ENCODE results near the gene TRRAP. TPM values are rescaled to one million over a fixed set of nuclear protein-coding genes. Genes with fewer than 3 reads are reported as not detected.

TRRAP gene
- total RNA-seq, 1 experiment from 2014 or later: 11.9 TPM

DNA sequence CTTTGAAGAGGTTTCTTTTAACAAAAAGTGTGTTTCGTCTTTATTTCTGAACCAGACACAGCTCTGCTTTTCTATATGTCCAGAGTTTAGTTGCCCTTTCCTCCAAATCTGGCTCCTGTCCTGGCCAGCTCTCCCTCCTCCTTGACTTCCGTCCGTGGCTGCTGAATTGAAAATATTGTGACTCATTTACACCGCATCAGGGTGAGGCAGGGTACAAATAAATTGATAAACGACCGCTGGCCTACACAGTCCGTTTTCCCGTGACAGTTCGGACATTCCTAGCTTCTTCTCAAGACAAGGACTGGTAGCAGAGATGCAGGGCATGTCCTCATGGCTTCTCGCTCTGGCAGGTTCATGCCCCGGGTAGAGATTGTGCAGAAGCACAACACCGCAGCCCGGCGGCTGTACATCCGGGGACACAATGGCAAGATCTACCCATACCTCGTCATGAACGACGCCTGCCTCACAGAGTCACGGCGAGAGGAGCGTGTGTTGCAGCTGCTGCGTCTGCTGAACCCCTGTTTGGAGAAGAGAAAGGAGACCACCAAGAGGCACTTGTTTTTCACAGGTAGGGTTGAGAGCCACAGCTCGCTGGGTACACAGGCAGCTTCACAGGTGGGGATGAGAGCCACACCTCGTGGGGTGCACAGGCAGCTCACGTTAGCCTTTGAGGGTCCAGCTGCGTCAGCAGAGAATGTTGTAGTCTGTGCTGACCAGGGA is 126.6 kb downstream of the TRRAP start:
- in situ Hi-C loops (cut with HindIII; ENCODE audit: low pct_unique_long_range_greater_than_20kb, low sequenced_read_pairs): no loop called here

DNA sequence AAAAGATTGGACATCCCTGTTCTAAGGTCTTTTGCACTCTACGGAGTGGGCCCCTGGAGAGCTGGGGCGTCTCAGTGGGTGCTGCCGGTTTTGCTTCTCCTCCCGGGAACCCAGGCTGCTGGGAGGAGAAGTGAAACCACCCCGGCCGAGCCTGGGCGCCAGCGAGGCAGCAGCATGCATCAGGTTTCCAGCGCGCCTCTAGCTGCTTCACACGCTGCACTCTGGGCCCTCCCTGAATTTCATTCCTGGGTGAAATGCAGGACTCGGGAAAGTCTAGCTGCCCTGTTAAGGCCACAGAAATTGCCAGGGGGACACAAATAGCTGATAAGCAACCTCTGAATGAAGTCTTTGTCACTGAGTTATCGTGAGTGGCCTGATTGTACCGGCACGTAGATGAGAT is 127.4 kb downstream of the TRRAP start:
- DNase-seq (ENCODE audit: low read depth, low spot score): peak; percentile 45
- in situ Hi-C loops (cut with HindIII; ENCODE audit: low pct_unique_long_range_greater_than_20kb, low sequenced_read_pairs): no loop called here

More for the DNA sequence above, 126.6 kb downstream of the TRRAP start:
- DNase-seq (ENCODE audit: low read depth, low spot score): no peak

- in situ Hi-C loops (cut with HindIII; ENCODE audit: low pct_unique_long_range_greater_than_20kb, low sequenced_read_pairs): no loop called here
- DNase-seq (ENCODE audit: low read depth, low spot score): no peak
Observed at GRCh38 chr7:99006739-99007424, 128.6 kb downstream of the TRRAP start.

DNA sequence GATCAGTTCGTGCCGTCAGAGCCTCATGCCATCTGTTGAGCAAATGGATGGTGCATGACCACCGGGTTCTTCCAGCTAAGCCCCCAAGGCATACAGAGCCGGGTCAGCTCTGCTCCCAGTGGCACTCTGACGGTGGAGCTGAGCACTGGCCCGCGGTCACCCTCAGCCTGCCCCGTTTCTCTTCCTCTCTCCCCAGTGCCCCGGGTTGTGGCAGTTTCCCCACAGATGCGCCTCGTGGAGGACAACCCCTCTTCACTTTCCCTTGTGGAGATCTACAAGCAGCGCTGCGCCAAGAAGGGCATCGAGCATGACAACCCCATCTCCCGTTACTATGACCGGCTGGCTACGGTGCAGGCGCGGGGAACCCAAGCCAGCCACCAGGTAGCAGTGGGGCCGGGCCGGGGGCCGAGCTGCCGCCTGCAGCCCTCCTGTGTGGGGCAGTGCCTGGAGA is 129.9 kb downstream of the TRRAP start:
- DNase-seq (ENCODE audit: low read depth, low spot score): no peak
- in situ Hi-C loops (cut with HindIII; ENCODE audit: low pct_unique_long_range_greater_than_20kb, low sequenced_read_pairs): no loop called here

DNA sequence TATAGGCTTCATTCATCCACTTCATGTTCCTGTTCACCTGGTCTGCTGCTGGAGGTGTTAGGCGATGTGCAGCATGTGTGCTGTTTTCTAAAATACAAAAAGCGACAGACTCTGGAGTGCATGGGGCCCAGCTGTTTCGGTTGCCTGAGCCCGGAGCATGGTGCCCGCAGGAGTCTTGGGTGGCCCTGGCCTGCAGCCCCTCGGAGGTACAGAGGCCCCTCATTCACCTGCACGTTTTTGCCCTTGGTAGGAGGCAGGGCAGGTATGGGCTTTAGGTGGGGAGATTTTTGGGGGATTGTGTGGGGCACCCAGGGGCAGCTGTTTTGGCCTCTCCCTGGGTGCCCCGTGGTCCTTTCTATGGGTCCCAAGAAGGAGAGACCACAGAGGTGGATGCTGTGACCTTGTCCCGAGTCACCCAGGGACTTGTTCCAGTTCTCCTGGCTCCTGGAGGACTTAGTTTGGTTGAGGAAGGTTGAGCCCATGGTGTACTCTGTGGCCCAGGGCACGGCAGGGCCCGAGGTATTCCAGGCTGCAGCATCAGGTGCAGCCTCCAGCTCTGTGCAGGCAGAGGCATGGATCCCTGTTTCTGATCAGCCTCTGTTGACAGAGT is 130.7 kb downstream of the TRRAP start:
- no peak for DNase-seq (ENCODE audit: low read depth, low spot score)
- in situ Hi-C loops (cut with HindIII; ENCODE audit: low pct_unique_long_range_greater_than_20kb, low sequenced_read_pairs): no loop called here

DNA sequence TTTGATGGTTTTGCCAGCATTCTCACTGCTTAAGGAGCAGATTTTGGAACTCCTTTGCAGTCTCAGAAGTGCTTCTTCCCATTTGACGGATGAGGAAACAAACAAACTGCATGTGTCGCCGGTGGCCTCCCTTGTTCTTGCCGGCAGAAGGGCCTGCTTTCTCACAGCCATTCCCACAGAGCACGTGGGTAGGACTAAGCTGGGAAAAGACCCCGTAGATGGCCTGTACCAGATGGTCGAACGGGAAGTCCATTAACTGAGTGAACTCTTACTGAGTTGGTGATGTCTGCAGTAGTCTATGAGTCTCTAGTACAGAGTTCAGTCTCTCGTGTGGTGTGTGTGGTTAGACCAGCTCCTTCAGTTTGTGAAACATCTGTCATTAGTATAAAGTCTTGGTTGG is 131.9 kb downstream of the TRRAP start:
- no peak for DNase-seq (ENCODE audit: low read depth, low spot score)
- in situ Hi-C loops (cut with HindIII; ENCODE audit: low pct_unique_long_range_greater_than_20kb, low sequenced_read_pairs): no loop called here

- in situ Hi-C loops (cut with HindIII; ENCODE audit: low pct_unique_long_range_greater_than_20kb, low sequenced_read_pairs): no loop called here
- no peak for DNase-seq (ENCODE audit: low read depth, low spot score)
Observed at GRCh38 chr7:99011341-99011705, 133.0 kb downstream of the TRRAP start.

- in situ Hi-C loops (cut with HindIII; ENCODE audit: low pct_unique_long_range_greater_than_20kb, low sequenced_read_pairs): no loop called here
Observed at GRCh38 chr7:99011706-99012404, 133.5 kb downstream of the TRRAP start.

GRCh38 chr7:99012722-99013121 is 134.4 kb downstream of the TRRAP start:
- in situ Hi-C loops (cut with HindIII; ENCODE audit: low pct_unique_long_range_greater_than_20kb, low sequenced_read_pairs): no loop called here
- DNase-seq (ENCODE audit: low read depth, low spot score): no peak

More at GRCh38 chr7:99011706-99012404, 133.5 kb downstream of the TRRAP start:
- no peak for DNase-seq (ENCODE audit: low read depth, low spot score)

- in situ Hi-C loops (cut with HindIII; ENCODE audit: low pct_unique_long_range_greater_than_20kb, low sequenced_read_pairs): no loop called here
- no peak for DNase-seq (ENCODE audit: low read depth, low spot score)
Observed at GRCh38 chr7:99013266-99014112, 135.2 kb downstream of the TRRAP start.

GRCh38 chr7:99014113-99014985 is 136.0 kb downstream of the TRRAP start:
- in situ Hi-C loops (cut with HindIII; ENCODE audit: low pct_unique_long_range_greater_than_20kb, low sequenced_read_pairs): no loop called here
- no peak for DNase-seq (ENCODE audit: low read depth, low spot score)

GRCh38 chr7:99016196-99016595 is 137.9 kb downstream of the TRRAP start:
- in situ Hi-C loops (cut with HindIII; ENCODE audit: low pct_unique_long_range_greater_than_20kb, low sequenced_read_pairs): no loop called here
- DNase-seq (ENCODE audit: low read depth, low spot score): no peak

- DNase-seq (ENCODE audit: low read depth, low spot score): no peak
- in situ Hi-C loops (cut with HindIII; ENCODE audit: low pct_unique_long_range_greater_than_20kb, low sequenced_read_pairs): no loop called here
Observed at GRCh38 chr7:99019523-99020412, 141.4 kb downstream of the TRRAP start.

DNA sequence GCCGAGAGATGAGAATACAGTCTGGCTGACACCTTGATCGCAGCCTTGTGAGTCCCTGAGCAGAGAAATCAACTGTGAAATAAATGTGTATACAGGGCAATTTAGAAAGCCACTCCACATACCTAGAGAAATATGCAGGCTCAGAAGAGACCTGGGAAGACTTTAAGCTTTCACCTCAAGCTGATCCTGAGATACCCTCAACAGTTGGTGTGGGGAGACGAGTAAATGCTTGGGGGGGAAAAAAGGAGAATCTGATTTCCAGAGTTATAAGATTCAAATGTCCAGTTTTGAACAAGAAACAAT is 142.0 kb downstream of the TRRAP start:
- no peak for DNase-seq (ENCODE audit: low read depth, low spot score)
- in situ Hi-C loops (cut with HindIII; ENCODE audit: low pct_unique_long_range_greater_than_20kb, low sequenced_read_pairs): no loop called here

DNA sequence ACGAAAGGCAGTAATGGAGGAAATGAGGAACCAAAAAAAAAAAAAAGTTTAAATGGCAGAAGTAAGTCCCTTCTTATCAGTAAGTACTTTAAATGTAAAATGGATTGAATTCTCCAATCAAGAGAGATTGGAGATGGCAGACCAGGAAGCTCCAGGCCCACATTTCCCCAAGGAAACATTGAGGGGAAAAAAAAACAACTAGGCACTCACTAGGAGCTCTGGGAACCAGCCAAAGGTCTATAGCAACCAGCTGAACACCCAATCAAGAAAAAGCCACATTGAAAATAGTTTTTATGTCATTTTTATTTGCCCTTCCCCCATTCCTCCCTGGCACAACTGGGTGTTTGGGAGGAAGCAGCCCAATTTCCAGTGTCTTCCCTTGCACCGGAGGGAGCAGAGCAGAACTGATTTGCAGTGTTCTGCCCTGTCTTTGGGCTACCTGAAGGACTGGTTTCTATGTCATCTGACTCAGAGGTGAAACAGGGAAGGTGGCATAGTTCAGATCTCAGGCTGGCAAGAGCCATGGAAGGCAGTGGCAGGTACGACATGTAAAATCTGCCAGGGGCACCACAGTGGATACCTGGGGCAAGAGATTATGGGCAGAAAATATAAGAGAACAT is 143.7 kb downstream of the TRRAP start:
- in situ Hi-C loops (cut with HindIII; ENCODE audit: low pct_unique_long_range_greater_than_20kb, low sequenced_read_pairs): no loop called here
- DNase-seq (ENCODE audit: low read depth, low spot score): peak; percentile 33
